Sigmoid colon (tissue), 7 donors: ENCODE data around the gene UNKL. TPM values are rescaled to one million over a fixed set of nuclear protein-coding genes. Genes with fewer than 3 reads are reported as not detected.

Experiments
- DNase-seq: peaks from one replicate; pipeline ENCODE4 v3.0.0-alpha.2; 2019
- H3K27ac ChIP-seq, 4 donors: fragments of 200-600 bp; sonication (generic); one replicate each; pipeline ENCODE4 v1.5.1; 2016 to 2019; ENCODE audit warnings: mild to moderate bottlenecking in 1 of 4
- H3K27me3 ChIP-seq, 3 donors: fragments of 200-600 bp; sonication (generic); one replicate each; pipeline ENCODE4 v1.5.1; 2019; ENCODE audit warnings: mild to moderate bottlenecking in 1 of 3
- H3K36me3 ChIP-seq, 4 donors: fragments of 200-600 bp; sonication (generic); one replicate each; pipeline ENCODE4 v1.5.1; 2016 to 2019
- H3K4me1 ChIP-seq, 4 donors: fragments of 200-600 bp; sonication (generic); one replicate each; pipeline ENCODE4 v1.5.1; 2017 to 2019
- H3K4me3 ChIP-seq, 4 donors: fragments of 200-600 bp; sonication (generic); one replicate each; pipeline ENCODE4 v1.5.1; 2017 to 2019; ENCODE audit warnings: mild to moderate bottlenecking in 2 of 4, moderate library complexity in 1 of 4
- H3K9me3 ChIP-seq, 4 donors: fragments of 200-600 bp in 3 of 4; sonication (generic) in 3 of 4; one replicate each; pipeline versions ENCODE4 v1.5.1 to v1.6.1; 2013 to 2019
- EP300 ChIP-seq, 4 donors: sonication (generic); formaldehyde crosslinking; IDR thresholded peaks; one replicate each; pipeline ENCODE4 v1.6.1; 2017; ENCODE audit warnings: antibody characterized with exemption in 4 of 4
- POLR2A ChIP-seq, 2 donors: fragments of 450-650 bp; IDR thresholded peaks; one replicate each; pipeline ENCODE4 v1.6.1; 2016; ENCODE audit warnings: antibody characterized with exemption in 2 of 2, mild to moderate bottlenecking in 2 of 2, moderate library complexity in 2 of 2
- POLR2AphosphoS5 ChIP-seq, 4 donors: sonication (generic); formaldehyde crosslinking; IDR thresholded peaks; one replicate each; pipeline ENCODE4 v1.6.1; 2017; ENCODE audit warnings: antibody characterized with exemption in 4 of 4
- WGBS, 2 donors: extraction: QIAGEN DNeasy Blood & Tissue Kit; methylation state at CpG; one replicate each; pipeline ENCODE4 v1.1.7; 2013; 5-methylcytosine and 5-hydroxymethylcytosine counted together
- intact Hi-C: fragments of 100-400 bp; cut with DNase I; formaldehyde crosslinking; loops from one replicate; pipeline ENCODE4 v1.15.1; 2023
- polyA plus RNA-seq, 3 donors: library from polyadenylated mRNA; stranded (reverse); fragments of 200-250 nt; gene quantifications; one replicate each; pipeline ENCODE4 v1.2.3, GENCODE V29; 2013
- total RNA-seq, 4 donors: library from RNA; depleted of rRNA; stranded (reverse); fragments of >200 nt; gene quantifications; one replicate each; pipeline ENCODE4 v1.1.0, GENCODE V29; 2016
- TF ChIP-seq, protein P1 (sequence below), 4 experiments: fragments of 450-650 bp in 3 of 4; fragments of 200-600 bp in 1 of 4; IDR thresholded peaks; one replicate each; pipeline ENCODE4 v1.5.1; 2016 to 2019; ENCODE audit warnings: antibody characterized with exemption in 4 of 4, mild to moderate bottlenecking in 3 of 4, moderate library complexity in 2 of 4
- donor health status: healthy with polysubstance abuse.
- donor health status: Bipolar disorder and iron deficiency.
- donor health status: healthy.

Gene UNKL
- total and polyA plus RNA-seq, 7 donors = 2.1 to 29.1 (median 19.6) TPM

GRCh38 chr16:1451702-1452392 is 37.3 kb upstream of the UNKL start:
- Histone ChIP-seq H3K36me3 (peaks cover 24 to 100% (median 66%) of the 10 kb centered on the region in 4 donors), H3K4me3 (no peak overlapping the region), H3K9me3 (no peaks in the 10 kb centered on the region), H3K27me3 (no peaks in the 10 kb centered on the region), H3K4me1 (no peaks in the 10 kb centered on the region), H3K27ac (no peak overlapping the region)
- TF ChIP-seq POLR2AphosphoS5 (IDR thresholded peaks at IDR 0.05) (no peak), POLR2A (IDR thresholded peaks at IDR 0.05) (no peak), EP300 (IDR thresholded peaks at IDR 0.05) (no peak)
- TF ChIP-seq, protein P1, sequence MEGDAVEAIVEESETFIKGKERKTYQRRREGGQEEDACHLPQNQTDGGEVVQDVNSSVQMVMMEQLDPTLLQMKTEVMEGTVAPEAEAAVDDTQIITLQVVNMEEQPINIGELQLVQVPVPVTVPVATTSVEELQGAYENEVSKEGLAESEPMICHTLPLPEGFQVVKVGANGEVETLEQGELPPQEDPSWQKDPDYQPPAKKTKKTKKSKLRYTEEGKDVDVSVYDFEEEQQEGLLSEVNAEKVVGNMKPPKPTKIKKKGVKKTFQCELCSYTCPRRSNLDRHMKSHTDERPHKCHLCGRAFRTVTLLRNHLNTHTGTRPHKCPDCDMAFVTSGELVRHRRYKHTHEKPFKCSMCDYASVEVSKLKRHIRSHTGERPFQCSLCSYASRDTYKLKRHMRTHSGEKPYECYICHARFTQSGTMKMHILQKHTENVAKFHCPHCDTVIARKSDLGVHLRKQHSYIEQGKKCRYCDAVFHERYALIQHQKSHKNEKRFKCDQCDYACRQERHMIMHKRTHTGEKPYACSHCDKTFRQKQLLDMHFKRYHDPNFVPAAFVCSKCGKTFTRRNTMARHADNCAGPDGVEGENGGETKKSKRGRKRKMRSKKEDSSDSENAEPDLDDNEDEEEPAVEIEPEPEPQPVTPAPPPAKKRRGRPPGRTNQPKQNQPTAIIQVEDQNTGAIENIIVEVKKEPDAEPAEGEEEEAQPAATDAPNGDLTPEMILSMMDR (IDR thresholded peaks at IDR 0.05) = no peak
- intact Hi-C loops = no loop called here
- WGBS, 2 donors = 96 to 97% methylated on average over 34 of the region's 34 CpGs
- DNase-seq = no peak

GRCh38 chr16:1450841-1451240 is 36.3 kb upstream of the UNKL start:
- Histone ChIP-seq H3K4me3 (no peak overlapping the region), H3K36me3 (peaks cover 18 to 100% (median 69%) of the 10 kb centered on the region in 4 donors), H3K27me3 (no peaks in the 10 kb centered on the region), H3K4me1 (no peaks in the 10 kb centered on the region), H3K27ac (no peak overlapping the region), H3K9me3 (no peaks in the 10 kb centered on the region)
- no peak for DNase-seq
- 96% methylated on average over 21 of the region's 21 CpGs for WGBS, 2 donors
- TF ChIP-seq, protein P1 (IDR thresholded peaks at IDR 0.05) = no peak
- TF ChIP-seq POLR2AphosphoS5 (IDR thresholded peaks at IDR 0.05) (no peak), POLR2A (IDR thresholded peaks at IDR 0.05) (no peak), EP300 (IDR thresholded peaks at IDR 0.05) (no peak)
- intact Hi-C loops = no loop called here

DNA sequence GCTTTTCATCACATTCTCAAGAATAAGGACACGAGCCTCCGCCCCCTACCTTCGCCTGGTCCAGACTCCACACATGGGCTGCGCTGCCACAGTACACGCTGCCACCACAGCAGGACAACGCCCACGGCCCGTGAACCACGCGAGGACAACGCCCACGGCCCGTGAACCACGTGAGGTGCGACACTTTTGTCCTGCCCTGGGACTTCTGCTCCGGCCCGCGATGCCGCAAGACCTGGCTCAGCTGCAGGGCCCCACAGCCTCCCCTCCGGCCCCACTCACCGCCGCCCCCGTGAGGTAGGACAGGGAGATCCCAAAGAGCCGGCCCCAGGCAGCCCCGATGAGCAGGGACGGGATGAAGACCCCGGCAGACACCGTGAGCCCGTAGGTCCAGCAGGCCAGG is 35.7 kb upstream of the UNKL start:
- Histone ChIP-seq H3K27me3 (no peaks in the 10 kb centered on the region), H3K9me3 (no peaks in the 10 kb centered on the region), H3K36me3 (peaks cover 12 to 100% (median 66%) of the 10 kb centered on the region in 4 donors), H3K4me1 (no peaks in the 10 kb centered on the region), H3K4me3 (no peak overlapping the region), H3K27ac (no peak overlapping the region)
- intact Hi-C loops = no loop called here
- TF ChIP-seq POLR2AphosphoS5 (IDR thresholded peaks at IDR 0.05) (no peak), POLR2A (IDR thresholded peaks at IDR 0.05) (no peak), EP300 (IDR thresholded peaks at IDR 0.05) (no peak)
- TF ChIP-seq, protein P1 (IDR thresholded peaks at IDR 0.05) = no peak
- WGBS, 2 donors = 91 to 94% methylated on average over 29 of the region's 29 CpGs
- no peak for DNase-seq

- intact Hi-C loops = no loop called here
- 97% methylated on average over 25 of the region's 25 CpGs for WGBS, 2 donors
- no peak overlapping the region for H3K27ac ChIP-seq
- H3K9me3 ChIP-seq = no peaks in the 10 kb centered on the region
- no peak for DNase-seq
- TF ChIP-seq POLR2A (IDR thresholded peaks at IDR 0.05) (no peak), POLR2AphosphoS5 (IDR thresholded peaks at IDR 0.05) (no peak), EP300 (IDR thresholded peaks at IDR 0.05) (no peak)
- TF ChIP-seq, protein P1 (IDR thresholded peaks at IDR 0.05) = no peak
- no peak overlapping the region for H3K4me3 ChIP-seq
- no peaks in the 10 kb centered on the region for H3K4me1 ChIP-seq
- H3K36me3 ChIP-seq = peaks cover 9 to 95% (median 59%) of the 10 kb centered on the region in 4 donors
- no peaks in the 10 kb centered on the region for H3K27me3 ChIP-seq
Measured at GRCh38 chr16:1449201-1449788, 34.8 kb upstream of the UNKL start.
